GM19238 (cell line): Measurements from ENCODE around the gene MYADM.

Experiments
- DNase-seq: peaks from one replicate; pipeline ENCODE4 v3.0.0; 2011; ENCODE audit warnings: low spot score; ENCODE audit not compliant: insufficient read length

Gene MYADM

DNA sequence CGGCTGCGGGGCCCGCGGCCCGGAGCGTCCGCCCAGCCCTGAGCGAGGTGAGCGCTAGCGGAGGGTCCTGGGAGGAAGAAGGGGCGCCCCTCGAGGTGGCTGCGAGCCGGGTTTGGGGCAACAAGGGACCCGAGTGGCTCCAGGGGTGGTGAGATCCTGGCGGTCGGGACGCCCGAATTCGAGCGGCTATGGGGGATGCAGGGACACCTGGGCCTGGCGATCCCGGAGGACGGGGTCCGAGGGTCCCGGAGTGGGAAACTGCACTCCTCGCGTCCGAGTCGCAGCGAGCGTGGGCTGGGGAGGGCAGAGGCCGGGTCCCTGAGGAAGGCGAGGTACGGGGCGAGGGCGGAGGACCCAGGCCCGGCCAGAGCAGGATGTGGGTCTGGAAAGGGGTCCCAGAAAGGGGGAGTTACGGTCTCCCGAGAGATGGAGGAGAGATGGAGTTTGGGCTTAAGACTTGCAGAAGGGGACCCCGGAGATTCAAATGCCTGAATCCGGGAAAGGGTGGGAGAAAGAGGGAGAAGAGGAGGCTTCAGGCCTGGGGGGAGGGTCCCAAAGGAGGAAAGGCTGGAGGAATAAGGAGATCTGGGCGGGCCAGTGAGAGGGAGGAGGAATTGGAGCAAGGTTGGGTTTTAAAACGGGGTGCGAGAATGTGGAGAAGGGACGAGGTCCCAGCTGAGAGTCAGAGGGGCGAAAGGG, 41.9 kb downstream of the MYADM start:
- DNase-seq: no peak

- DNase-seq: no peak
Measured at GRCh38 chr19:53910170-53910518, 42.5 kb downstream of the MYADM start.

- no peak for DNase-seq
Measured at GRCh38 chr19:53912653-53913052, 45.0 kb downstream of the MYADM start.

GRCh38 chr19:53915000-53915399, 47.3 kb downstream of the MYADM start:
- DNase-seq: no peak

- DNase-seq: no peak
Measured at GRCh38 chr19:53916004-53916403, 48.3 kb downstream of the MYADM start.

DNA sequence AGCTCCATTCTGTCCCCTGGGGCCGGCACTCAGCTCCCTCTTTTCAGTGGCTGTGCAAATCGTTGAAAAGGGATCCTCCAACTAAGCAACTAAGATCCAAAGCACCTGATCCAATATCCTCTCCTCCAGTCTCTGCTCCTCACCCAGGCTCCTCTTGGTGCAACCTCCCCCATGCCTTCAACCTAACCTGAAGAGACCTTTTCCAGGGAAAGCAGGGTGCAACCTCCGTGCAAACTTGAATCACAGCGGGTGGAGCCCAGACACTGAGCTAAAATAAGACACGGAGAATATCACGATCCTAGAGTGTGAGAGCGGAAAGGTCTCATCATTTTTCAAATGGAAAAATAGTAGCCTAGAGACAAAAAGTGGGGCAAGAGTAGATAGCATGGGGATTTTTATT, 49.7 kb downstream of the MYADM start:
- DNase-seq: no peak
